HG03439 (cell line): ENCODE measurements around the gene CATSPERD.
A peak's percentile ranks its signal among the peaks of the same experiment; 100 is the strongest.
"Not testable (repeated sequence)": the region's sequence is repeated elsewhere in the genome, so short reads cannot be mapped to it uniquely, and the experiment has no call there.

ENCODE experiments used
- ATAC-seq: cut with Tn5 transposase; IDR thresholded peaks from one replicate; pipeline ENCODE4 v1.9.1; 2021; ENCODE audit warnings: mild to moderate bottlenecking, moderate library complexity; ENCODE audit not compliant: unreplicated experiment

The CATSPERD gene

DNA sequence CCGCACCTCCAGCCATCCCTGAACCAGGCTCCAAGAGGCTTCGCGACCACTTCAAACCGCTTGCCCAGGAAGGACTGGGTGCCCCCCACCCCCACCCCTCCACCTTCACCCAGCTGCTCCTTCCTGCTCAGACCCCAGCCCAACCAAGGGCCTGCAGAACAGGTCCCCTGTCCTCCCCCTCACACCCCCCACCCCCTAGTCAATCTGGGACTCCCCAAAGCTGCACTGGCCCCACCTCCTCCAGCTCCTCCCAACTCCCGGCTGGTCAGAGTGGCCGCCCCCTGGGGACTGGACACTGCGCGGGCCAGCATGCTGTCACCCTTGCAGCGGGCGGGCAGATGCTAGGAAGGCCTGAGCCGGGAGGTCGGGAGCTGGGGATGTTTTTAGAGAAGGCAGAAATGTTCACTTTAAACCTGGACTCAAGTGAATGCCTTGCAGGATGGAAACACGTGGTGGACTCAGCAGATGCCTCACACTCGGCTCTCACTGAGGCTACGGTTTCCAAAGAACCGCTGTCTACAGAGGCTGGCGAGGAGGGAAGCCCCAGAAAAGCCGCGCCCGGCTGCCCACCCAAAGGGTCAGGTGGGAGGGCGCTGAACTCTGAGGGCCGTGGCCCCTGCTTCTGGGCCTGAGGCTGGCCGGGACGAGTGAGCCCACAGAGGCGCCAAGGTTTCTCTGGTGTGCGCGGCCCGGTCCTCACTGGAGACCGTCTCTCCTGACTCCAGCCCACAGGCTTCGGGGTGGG is 22.4 kb upstream of the CATSPERD start:
- ATAC-seq: no peak

DNA sequence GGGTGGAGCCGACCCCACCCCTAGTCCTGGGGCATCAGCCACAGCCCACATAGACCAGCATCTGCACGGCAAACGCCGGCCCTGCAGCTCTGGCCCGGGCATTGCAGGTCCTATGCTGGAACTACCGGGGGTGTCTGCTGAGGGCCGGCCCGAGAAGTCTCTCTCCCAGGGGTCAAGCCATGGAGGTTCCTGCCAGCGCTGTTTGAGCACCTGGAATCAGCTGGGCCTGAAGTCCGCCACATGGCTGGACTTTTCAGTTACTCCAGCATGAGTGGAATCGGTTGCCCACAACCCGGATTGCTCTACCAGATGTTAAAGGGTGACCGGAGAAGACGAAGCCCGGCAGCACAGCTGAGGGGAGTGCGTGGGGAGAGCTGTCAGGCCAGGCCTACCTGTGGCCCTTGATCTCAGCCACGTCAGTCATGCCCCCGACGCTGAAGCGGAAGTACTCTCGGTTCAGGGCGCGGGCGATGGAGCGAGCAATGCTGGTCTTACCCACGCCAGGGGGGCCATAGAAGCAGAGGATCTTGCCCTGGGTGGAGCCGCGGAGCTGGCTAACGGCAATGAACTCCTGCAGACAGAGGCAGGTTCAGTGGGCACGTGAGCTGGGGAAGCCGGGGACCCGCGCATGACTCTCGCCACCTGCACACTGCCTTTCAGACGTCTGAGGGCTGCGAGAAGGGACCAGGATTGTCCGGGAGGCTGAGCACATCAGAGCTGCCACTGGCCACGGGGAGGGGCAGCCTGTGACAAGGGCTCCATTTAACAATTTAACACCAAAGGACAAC is 21.6 kb upstream of the CATSPERD start:
- no peak for ATAC-seq

DNA sequence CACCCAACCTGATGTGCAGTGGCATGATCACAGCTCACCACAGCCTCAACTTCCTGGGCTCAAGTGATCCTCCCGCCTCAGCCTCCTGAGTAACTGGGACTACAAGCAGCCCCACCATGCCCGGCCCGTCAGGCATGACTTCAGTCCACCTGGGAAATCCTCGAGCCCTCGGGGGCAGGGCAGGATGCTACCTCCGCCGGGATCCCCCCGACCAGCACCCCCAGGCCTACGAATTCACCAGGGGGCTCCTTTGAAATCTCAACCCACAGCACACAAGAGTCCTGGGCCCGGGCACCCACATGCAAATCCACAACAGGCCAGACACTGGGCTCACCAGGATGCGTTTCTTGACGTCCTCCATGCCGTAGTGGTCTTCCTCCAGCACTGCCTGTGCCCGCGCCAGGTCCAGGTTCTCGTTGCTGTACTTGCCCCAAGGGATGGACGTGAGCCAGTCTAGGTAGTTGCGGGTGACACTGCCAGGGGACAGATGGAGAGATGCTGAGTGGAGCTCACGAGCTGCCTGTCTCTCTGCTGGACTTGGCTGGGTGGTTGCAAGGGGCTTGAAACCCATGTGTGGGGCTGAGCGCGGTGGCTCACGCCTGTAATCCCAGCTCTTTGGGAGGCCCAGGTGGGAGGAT is 19.9 kb upstream of the CATSPERD start:
- ATAC-seq: no peak

DNA sequence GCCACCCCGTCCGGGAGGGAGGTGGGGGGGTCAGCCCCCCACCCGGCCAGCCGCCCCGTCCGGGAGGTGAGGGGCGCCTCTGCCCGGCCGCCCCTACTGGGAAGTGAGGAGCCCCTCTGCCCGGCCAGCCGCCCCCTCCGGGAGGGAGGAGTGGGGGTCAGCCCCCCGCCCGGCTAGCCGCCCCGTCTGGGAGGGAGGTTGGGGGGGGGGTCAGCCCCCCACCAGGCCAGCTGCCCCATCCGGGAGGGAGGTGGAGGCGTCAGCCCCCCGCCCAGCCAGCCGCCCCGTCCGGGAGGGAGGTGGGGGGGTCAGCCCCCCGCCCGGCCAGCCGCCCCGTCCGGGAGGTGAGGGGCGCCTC is 18.4 kb upstream of the CATSPERD start:
- ATAC-seq: not testable (repeated sequence)

DNA sequence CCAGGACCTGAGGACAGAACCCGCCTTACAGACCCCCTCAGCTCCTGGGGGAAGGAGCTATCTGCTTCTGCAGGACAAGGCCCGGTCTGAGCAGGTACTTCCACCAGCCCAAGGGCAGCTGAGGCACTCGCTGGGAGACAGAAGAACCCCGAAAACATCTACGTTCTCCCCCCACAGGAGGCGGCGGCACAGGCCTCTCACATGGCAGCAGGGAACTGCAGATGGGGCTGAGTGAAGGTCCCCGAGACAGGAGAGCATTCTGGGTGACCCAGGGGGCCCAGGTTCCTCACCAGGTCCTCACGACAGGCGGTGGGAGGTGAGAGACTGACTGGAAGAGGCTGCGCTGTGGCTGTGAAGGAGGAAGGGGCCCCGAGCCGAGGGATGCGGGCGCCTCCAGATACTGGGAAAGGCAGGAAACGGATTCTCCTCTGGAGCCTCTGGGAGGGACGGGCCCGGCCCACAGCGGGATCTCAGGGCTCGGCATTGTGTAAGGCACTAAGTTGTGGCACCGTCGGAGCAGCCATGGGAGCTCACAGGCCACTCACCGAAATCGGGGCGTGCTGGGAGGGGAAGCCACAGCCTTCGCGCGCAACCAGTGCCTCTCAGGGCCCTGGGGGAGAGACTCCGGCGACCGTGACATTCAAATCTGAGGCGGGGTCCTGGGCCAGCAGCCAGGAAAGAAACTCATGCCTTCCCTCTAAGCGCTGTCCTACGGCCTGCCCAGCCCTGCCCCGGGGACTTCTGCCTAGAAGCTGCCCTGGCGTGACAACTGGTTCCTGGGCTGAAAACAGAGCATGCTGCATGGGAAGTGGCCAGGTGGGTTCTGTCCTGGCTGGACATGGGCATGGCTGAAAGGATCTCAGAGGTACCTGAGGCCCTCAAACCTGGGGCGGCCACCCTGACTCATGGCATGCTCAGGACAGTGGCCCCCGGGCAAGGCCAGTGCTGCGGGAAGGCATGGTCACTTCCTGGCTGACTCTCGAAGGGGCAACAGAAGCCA is 16.3 kb upstream of the CATSPERD start:
- no peak for ATAC-seq

DNA sequence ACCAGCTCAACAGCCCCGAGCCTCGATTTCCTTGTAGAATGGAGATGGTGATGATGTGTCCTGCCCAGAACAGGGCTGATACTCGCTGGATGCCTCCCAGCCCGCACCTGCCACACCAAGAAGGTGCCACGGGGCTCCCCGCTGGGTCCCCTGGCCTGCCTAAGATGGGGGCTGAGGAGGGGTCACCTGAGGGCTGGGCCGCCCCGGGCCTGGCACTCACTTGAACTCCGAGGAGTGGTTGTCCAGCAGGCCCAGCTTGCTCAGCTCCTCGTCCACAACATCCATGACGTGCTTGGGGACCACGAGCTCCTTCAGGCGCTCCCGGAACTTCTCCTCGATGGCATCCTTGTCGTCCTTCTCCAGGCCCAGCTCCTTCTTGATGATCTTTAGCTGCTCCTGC is 14.9 kb upstream of the CATSPERD start:
- ATAC-seq: no peak

DNA sequence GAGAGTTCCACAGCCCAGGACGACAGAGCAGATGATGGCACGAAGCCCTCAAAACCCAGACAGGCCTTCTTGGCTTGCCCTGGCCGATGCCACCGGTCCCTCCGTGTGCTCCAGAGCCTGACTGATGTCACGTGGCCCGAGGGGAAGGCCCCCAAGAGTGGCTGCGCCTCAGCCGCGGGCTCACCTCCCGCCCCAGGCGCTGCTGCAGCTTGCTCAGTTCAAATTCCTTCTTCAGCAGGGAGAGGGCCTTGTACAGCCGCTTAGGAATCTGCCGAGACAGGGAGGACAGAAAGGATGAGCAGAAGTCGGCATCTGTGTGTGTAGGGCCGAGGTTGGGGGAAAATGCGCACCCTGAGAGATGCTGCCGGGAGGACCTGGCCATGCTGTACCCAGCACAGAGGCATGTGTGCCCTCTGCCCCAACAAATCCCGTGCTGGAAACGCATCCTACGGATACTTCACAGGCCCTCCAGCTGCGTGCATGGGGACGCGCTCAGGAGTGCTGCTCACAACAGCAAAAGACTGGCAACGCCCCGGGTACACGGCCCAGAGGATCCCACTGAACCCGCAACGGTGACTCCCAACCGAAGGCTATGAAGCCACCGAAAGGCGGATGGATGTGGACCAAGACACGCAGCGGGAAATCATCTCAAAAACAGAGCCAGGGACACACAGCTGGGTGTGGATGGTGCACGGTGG is 13.4 kb upstream of the CATSPERD start:
- ATAC-seq: no peak

DNA sequence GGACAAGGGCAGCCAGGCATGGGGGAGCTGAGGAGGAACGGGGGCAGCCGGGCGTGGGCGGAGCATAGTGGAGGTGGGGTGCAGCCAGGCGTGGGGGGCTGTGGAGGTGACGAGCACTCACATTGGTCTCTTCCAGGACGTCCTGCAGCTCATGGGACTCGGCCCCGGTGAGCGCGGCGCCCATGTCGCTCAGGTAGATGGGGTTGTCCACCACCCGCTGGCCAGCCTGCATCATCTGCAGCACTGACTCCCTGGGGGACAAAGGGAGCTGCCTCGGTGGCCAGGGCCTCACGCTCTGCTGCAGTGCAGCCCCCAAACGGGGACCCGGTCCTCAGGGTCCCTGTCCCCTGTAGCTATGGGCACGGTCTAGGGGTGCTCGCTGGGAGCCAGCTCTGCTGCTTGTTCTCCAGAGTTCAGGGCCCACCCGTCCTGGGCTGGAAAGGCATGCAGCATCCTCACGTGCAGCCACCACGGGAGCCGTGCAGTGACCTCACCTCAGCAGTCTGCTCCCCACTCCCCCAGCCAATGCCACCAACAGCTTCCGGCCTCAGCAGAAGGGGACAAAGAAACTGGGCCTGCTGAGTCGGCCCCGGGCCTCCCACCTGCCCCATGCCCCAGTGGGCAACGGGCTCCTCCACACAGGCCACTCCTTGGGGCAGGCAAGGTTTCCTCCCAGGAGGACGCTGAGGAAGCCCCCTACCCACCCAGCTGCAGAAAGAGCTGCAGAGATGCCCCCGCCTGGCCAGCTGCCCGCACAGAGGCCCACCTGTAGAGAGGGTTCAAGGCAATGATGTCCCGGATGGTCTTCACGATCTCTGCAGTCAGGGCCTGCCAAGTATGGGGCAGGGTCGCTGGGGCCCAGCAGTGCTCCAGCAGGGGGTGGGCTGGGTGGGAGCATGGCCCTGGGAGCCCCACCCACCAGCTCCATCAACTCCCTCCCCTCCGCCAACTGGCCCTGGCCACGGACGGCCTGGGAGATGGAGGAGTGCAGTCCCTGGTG is 12.6 kb upstream of the CATSPERD start:
- no peak for ATAC-seq

DNA sequence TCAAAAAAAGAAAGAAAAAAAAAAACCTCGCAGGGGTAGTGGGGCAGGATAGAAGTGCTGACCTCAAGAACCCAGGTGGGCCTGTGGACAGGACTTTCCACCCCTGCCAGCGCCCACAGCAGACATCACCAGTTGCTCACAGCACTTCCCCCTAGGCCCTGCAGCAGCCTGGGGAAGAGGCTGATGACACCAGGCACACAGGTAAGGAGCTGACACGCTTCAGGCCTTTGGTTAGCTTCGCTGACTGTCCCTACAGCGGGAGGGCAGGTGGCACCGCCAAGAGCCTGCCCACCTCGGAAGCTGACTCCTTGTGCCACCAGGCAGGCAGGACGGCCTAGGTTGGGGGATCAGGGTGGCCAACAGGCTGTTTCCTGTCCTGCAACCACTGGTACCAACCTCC is 9.4 kb upstream of the CATSPERD start:
- ATAC-seq: no peak

DNA sequence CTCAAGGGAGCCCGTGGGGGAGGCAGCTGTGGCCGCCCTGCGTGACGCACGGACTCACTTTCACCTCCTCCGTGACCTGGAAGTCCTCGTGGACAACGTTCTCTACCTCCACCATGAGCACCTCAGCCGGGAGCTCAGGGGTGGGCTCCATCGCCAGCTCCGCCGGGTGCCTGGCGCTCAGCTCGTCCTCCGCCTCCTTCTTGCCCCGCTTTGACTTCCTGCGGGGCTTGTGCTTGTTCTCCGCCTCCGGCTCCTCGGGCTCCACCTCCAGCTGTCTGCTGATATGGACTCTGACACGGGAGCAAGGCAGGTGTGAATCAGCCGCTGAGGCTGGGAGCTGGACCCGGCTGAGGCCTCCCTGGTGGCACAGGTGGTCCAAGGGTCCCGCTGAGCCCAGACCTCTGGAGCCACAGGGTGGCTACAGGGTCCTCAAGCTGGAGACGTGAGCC is 8.7 kb upstream of the CATSPERD start:
- ATAC-seq: no peak

DNA sequence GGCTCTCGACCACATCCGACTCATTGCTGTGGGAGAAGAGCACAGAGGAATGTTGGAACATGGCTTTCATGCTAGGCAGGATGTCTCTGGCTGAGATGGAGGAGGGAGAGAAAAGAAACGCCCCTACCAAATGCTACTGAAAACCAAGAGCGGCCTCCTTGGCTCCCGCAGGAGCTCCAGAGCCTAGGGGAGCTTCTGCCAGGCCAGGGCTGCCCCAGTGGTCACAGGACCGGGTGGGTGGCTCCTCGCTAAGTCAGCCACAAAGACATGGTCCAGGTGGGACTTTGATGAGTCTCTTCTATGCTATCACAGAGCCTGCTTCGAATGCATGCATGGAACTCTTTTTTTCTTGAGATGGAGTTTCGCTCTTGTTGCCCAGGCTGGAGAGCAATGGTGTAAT is 7.2 kb upstream of the CATSPERD start:
- no peak for ATAC-seq

DNA sequence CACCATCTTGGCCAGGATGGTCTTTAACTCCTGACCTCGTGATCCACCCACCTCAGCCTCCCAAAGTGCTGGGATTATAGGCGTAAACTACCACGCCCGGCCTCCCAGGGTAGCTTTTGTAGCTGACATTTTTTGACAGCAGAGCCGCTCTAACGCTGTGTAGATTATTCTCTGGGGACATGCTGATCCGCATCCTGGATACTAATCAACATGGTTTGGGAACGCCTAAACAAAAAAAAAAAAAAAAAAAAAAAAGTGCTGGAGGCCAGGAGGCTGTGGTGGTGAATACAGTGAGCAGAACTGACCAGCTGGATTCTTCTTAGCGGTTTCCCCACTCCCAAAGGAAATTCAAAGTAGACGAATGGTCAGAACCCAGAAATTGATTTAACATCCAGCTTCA is 5.6 kb upstream of the CATSPERD start:
- ATAC-seq: no peak

DNA sequence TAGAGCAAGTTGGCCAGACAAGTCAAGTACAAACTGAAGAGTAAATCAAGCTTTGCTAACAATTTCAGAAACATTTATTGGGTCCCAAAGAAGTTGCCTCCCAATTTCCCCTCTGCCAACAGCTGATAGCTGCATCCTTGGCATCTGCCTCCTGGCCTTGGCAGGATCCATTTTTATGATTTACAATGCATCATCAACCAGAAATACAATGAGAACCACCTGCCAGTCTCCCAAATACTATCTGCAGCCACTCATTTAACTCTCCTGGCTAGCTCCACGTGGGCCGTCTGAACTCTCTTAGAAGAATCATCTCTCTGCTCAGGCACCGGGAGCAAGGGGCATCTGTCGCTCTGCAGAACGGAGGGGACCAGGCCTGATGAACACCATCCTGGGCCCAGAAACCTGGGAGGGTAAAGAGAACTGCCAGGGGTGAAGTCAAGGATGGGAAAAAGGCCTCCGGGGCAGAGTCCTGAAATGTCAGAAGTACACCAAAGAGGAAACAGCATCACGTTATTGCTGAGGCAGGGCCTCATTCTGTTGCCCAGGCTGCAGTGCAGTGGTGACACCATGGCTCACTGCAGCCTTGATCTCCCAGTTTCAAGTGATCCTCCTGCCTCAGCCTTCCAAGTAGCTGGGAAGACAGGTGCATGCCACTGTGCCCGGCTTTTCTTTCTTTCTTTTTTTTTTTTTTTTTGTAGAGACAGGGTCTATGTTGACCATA is 3.1 kb upstream of the CATSPERD start:
- no peak for ATAC-seq

DNA sequence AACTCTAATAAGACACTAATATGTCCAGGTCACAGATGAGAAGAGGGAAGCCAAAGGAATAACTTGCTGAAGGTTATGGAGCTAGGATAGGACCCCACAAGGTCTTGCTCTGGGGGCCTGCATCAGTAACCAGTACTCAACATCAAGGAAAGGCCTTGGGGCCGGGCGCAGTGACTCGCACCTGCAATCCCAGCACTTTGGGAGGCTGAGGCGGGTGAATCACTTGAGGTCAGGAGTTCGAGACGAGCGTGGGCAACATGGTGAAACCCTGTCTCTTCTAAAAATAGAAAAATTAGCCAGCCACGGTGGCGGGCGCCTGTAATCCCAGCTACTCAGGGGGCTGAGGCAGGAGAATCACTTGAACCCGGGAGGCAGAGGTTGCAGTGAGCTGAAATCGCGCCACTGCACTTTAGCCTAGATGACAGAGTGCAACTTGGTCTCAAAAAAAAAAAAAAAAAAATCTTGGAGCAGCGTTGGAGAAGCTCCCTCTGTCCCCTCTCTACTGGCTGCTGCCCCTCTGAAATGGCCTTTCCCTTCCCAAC is 2.3 kb upstream of the CATSPERD start:
- ATAC-seq: no peak

DNA sequence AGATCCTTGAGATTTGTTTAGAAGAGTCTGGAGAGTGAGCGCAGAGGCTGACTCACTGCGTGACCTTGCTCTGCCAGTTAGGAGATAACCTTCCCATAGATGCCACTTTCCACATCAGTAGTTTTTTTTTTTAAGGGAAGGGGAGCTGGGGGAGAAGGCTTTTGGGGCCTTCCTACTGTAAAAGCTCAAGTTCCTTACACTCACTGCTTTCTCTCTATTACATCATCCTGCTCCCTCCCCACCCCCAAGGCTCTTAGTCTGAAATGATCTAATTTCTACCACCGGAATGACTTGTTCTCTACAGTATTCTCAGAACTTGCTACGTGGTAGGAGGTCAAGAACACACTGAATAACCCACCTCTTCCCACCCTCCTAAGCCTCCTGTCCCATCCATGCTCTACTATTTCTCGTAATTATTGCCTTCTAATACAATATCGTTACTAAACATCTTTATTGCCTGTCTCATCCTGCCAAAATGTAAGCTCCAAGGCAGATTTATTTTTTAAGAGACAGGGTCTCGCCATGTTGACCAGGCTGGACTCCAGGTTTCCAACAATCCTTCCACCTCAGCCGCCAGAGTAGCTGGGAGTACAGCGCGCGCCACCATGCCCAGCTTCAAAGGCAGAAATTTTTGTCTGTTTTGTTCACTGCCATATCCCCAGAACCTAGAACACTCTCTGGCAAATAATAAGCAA is 1.7 kb upstream of the CATSPERD start:
- no peak for ATAC-seq

DNA sequence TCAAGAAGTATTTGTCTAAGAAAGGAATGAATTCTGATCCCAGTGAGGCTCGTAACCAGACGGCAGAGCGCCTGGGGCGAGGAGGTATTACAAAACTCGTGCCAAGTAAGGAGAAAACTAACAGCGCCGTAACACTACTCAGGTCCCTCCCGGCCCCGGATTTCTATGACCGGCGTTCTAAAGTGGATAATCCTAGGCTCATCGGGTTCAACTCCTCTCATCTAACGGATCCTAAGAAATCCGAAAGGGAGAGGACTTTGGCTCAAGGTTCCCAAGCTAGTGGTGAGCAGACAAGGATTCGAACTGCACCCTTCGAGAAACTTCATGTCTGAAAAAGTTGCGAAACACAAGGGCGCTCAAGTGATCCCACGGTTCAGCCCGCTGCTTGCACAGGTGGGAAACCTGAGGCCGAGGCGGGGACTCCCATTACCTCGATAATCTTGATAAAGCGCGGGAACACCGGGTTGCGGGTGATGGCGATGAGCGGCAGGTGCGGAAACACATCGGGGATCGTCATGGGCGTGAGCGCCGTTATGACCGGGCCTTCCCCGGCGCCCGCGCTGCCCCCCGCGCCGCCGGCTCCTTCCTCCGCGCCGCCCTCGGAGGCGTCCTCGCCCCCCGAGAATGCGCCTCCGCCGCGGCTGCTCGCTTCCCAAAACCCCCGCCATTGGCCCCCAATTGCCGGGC is 1.0 kb upstream of the CATSPERD start:
- ATAC-seq: peak; percentile 5
